ENCODE results near the gene ZBTB46. TPM values are rescaled to one million over a fixed set of nuclear protein-coding genes. Genes with fewer than 3 reads are reported as not detected.

Gene ZBTB46
- total RNA-seq, 1 donor from 2014 or later = 9.0 TPM

DNA sequence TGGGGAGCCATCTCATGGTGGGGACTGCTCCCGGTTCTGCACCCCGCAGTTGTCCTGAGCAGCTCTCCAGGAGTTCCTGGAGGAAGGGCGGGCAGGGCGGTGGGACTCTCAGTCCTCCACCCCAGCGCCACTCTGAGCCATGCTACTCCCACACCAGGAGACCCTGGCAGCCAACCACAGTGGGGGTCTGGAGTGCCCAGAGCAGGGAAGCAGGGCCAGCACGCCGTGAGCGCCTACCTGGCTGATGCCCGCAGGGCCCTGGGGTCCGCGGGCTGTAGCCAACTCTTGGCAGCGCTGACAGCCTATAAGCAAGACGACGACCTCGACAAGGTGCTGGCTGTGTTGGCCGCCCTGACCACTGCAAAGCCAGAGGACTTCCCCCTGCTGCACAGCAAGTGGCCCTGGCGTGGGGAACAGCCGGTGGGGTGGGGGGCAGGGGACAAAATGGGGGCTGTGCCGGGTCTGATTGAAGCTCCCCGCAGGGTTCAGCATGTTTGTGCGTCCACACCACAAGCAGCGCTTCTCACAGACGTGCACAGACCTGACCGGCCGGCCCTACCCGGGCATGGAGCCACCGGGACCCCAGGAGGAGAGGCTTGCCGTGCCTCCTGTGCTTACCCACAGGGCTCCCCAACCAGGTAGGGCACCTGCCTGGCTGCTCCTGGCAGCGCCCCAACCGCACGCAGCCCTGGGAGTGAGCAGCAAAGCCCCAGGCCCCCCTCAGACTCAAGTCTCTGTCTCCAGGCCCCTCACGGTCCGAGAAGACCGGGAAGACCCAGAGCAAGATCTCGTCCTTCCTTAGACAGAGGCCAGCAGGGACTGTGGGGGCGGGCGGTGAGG lies 136.3 kb downstream of the ZBTB46 start:
- DNase-seq (ENCODE audit: low spot score) = no peak

DNA sequence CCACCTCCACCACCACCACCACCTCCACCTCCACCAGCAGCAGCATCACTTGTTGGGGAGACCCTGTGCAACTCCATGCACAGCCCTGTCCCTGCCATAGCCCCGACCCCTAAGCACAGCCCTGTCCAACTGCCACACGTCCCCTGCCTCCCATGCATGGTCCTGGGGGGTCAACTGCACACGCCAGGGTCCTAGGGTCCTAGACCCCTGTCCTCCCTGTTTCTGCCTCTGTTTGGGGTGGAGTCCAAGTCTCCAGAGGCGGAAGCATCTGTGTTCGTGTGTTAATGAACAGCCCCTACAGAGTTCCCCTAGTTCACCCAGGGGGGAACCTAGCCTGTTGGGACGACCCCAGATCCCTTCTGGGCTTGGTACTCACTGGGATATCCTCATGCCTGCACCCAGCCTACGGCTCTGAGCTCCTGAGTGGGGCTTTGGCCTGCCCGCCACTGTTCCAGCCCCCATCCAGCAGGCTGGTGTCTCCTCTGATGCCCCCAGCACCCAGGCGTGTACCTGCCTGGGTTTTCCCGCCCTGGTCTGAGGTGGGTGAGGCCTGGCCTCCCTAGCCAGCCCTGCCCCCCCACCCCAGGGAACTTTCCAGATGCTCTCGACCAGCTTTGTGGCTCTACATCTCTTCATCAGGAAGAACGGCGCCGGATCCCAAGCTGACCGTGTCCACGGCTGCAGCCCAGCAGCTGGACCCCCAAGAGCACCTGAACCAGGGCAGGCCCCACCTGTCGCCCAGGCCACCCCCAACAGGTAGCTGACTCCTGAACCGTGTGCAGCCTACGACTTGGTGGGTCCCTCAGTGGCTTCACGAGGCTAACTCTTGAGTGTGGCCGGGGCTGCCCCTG lies 137.1 kb downstream of the ZBTB46 start:
- no peak for DNase-seq (ENCODE audit: low spot score)

Other genes starting within 250 kb of the ZBTB46 start
- 12.1 TPM for gene GMEB2, start 204.2 kb downstream of the ZBTB46 start, total RNA-seq
- gene STMN3, start 177.8 kb downstream of the ZBTB46 start, total RNA-seq = 11.1 TPM
- gene RTEL1, start 173.0 kb downstream of the ZBTB46 start, total RNA-seq = 30.2 TPM
- gene TNFRSF6B, start 134.6 kb downstream of the ZBTB46 start, total RNA-seq = 3.2 TPM
- gene ARFRP1, start 123.3 kb downstream of the ZBTB46 start, total RNA-seq = 52.2 TPM
- 34.7 TPM for gene ZGPAT, start 123.2 kb downstream of the ZBTB46 start, total RNA-seq
- gene LIME1, start 94.6 kb downstream of the ZBTB46 start, total RNA-seq = 14.8 TPM
- 93.6 TPM for gene SLC2A4RG, start 91.5 kb downstream of the ZBTB46 start, total RNA-seq
- not detected for gene ABHD16B, start 30.2 kb upstream of the ZBTB46 start, total RNA-seq
- 72.3 TPM for gene TPD52L2, start 34.0 kb upstream of the ZBTB46 start, total RNA-seq
- gene DNAJC5, start 63.9 kb upstream of the ZBTB46 start, total RNA-seq = 53.0 TPM
- gene UCKL1, start 125.2 kb upstream of the ZBTB46 start, total RNA-seq = 42.4 TPM
- gene ZNF512B, start 138.7 kb upstream of the ZBTB46 start, total RNA-seq = 26.1 TPM
- gene SAMD10, start 148.4 kb upstream of the ZBTB46 start, total RNA-seq = 12.7 TPM
- 74.7 TPM for gene PRPF6, start 149.9 kb upstream of the ZBTB46 start, total RNA-seq
- gene C20orf204, start 204.9 kb upstream of the ZBTB46 start, total RNA-seq = 1.7 TPM
- 30.1 TPM for gene SOX18, start 218.4 kb upstream of the ZBTB46 start, total RNA-seq
- gene TCEA2, start 231.9 kb upstream of the ZBTB46 start, total RNA-seq = 64.2 TPM
- gene RGS19, start 248.3 kb upstream of the ZBTB46 start, total RNA-seq = 18.2 TPM
- gene OPRL1, start 248.8 kb upstream of the ZBTB46 start, total RNA-seq = 1.7 TPM

Data from mucosa of gallbladder (tissue), 1 donor.